Measurements from ENCODE around the gene TAMALIN.

Gene TAMALIN

DNA sequence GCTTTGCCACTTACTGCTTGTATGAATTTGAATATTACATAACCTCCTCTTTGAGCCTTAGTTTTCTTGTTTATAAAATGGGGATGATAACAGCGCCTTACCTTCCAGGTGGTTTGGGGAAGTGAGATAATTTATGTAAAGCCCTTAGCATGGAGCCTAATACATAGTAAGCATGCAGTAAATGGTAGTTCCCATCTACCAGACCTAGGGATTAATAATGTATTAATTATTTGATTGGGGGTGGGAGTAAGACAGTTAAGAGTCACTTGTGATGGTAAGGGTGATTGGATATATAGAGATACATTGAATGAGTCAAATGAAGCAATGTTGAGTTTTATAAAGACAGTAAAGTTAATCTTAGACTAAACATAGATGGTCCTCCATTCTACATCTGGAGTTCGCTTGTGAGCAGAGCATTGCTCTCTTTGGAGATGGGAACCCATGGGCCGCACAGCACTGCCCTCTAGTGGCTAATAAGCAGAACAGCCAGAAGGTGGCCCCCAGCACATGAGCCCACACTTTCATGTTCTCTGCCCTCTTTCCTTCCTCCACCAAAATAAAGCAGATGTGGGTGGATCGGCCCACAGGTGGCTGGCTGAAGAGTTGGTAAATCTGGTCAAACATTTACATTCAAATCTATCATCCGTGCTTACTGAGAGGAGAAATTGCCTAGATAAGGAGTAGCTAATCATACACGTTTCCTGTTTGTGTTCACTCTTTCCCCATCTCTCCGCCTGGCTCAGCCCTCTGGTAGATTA is 26.5 kb upstream of the TAMALIN start:
- TF ChIP-seq Cebpa-rat (IDR thresholded peaks at IDR 0.05), result no peak
- Histone ChIP-seq H4K20me1 (peaks cover 17% of the 10 kb centered on the region), H3K4me3 (no peak overlapping the region), H3K9ac (no peak overlapping the region; the same call in 1 of the 2 replicates), H3K4me1 (peaks cover 26% of the 10 kb centered on the region), H3K4me2 (peak overlapping the region; percentile 52), H3K9me3 (no peaks in the 10 kb centered on the region), H3K27ac (no peak overlapping the region), H3K36me3 (peaks cover 77% of the 10 kb centered on the region), H3K27me3 (no peaks in the 10 kb centered on the region)

DNA sequence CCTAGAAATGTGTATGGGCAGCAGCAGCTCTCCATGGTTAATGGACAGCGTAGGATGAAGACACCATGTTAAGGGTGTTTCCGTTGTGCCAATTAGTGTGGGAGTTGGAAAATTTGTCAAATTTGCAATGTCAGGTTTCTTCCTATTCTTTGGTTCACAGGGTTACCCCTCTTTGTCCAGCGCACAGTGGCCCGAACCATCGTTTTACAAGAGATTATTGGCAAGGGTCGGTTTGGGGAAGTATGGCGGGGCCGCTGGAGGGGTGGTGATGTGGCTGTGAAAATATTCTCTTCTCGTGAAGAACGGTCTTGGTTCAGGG is 26.0 kb upstream of the TAMALIN start:
- Histone ChIP-seq H3K4me2 (peak overlapping the region; percentile 52), H3K4me3 (no peak overlapping the region), H3K9ac (peak overlapping the region; percentile 35; the same call in 1 of the 2 replicates), H3K9me3 (no peaks in the 10 kb centered on the region), H3K27me3 (no peaks in the 10 kb centered on the region), H3K36me3 (peaks cover 80% of the 10 kb centered on the region), H4K20me1 (peaks cover 12% of the 10 kb centered on the region), H3K4me1 (peaks cover 21% of the 10 kb centered on the region), H3K27ac (no peak overlapping the region)
- no peak for TF ChIP-seq Cebpa-rat (IDR thresholded peaks at IDR 0.05)

DNA sequence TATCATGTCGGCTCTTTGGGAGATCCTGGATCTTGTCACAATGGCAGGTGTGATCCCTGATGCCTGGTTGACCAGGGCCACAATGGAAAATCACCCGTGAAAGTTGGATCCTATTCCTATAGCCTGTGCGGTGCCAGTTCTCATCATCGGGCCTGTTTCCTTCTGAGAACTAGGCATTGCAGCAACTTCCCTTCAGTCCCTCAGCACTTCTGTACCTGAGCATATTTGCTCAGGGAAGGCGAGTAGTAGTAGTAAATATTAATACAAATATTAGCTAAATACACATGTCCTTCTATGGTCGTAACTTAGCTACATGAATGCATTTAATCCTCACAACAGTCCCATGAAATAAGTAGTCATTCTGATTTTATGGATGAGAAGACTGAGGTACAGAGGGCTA is 22.1 kb upstream of the TAMALIN start:
- Histone ChIP-seq H3K27me3 (no peaks in the 10 kb centered on the region), H3K27ac (no peak overlapping the region), H4K20me1 (0 out of 2 replicates have a peak, but pooled peaks cover 5% of the 10 kb centered on the region), H3K4me1 (peaks cover 9% of the 10 kb centered on the region), H3K4me2 (no peak overlapping the region), H3K4me3 (no peak overlapping the region), H3K9ac (no peak overlapping the region; the same call in 1 of the 2 replicates), H3K36me3 (peaks cover 86% of the 10 kb centered on the region), H3K9me3 (no peaks in the 10 kb centered on the region)
- no peak for TF ChIP-seq Cebpa-rat (IDR thresholded peaks at IDR 0.05)

GRCh38 chr12:51985154-51985835 is 21.5 kb upstream of the TAMALIN start:
- Histone ChIP-seq H3K27me3 (no peaks in the 10 kb centered on the region), H3K4me3 (no peak overlapping the region), H3K4me1 (peaks cover 6% of the 10 kb centered on the region), H4K20me1 (0 out of 2 replicates have a peak, but pooled peaks cover 5% of the 10 kb centered on the region), H3K27ac (no peak overlapping the region), H3K9me3 (no peaks in the 10 kb centered on the region), H3K36me3 (peaks cover 91% of the 10 kb centered on the region), H3K9ac (no peak overlapping the region), H3K4me2 (no peak overlapping the region)
- no peak for TF ChIP-seq Cebpa-rat (IDR thresholded peaks at IDR 0.05)

GRCh38 chr12:51986834-51987233 is 19.9 kb upstream of the TAMALIN start:
- Histone ChIP-seq H3K4me1 (no peaks in the 10 kb centered on the region), H3K27me3 (no peaks in the 10 kb centered on the region), H3K9me3 (no peaks in the 10 kb centered on the region), H3K36me3 (peaks cover 84% of the 10 kb centered on the region), H3K9ac (no peak overlapping the region), H3K4me3 (no peak overlapping the region), H3K27ac (no peak overlapping the region), H3K4me2 (no peak overlapping the region), H4K20me1 (0 out of 2 replicates have a peak, but pooled peaks cover 5% of the 10 kb centered on the region)
- no peak for TF ChIP-seq Cebpa-rat (IDR thresholded peaks at IDR 0.05)

- H3K27ac ChIP-seq, result no peak overlapping the region
- H4K20me1 ChIP-seq, result no peaks in the 10 kb centered on the region
- H3K9ac ChIP-seq, result no peak overlapping the region
- no peak for TF ChIP-seq Cebpa-rat (IDR thresholded peaks at IDR 0.05)
- H3K27me3 ChIP-seq, result no peaks in the 10 kb centered on the region
- H3K36me3 ChIP-seq, result peaks cover 67% of the 10 kb centered on the region
- H3K9me3 ChIP-seq, result no peaks in the 10 kb centered on the region
- no peak overlapping the region for H3K4me3 ChIP-seq
- H3K4me2 ChIP-seq, result no peak overlapping the region
- H3K4me1 ChIP-seq, result peaks cover 5% of the 10 kb centered on the region; the same call in 1 of the 2 replicates
Observed at GRCh38 chr12:51992246-51992645, 14.5 kb upstream of the TAMALIN start.

GRCh38 chr12:51994539-51994820 is 12.3 kb upstream of the TAMALIN start:
- no peak for TF ChIP-seq Cebpa-rat (IDR thresholded peaks at IDR 0.05)
- H3K27ac ChIP-seq, result no peak overlapping the region
- peaks cover 5% of the 10 kb centered on the region; the same call in 1 of the 2 replicates for H3K4me1 ChIP-seq
- no peaks in the 10 kb centered on the region for H3K27me3 ChIP-seq
- H3K9me3 ChIP-seq, result no peaks in the 10 kb centered on the region
- H3K4me3 ChIP-seq, result no peak overlapping the region
- H3K4me2 ChIP-seq, result no peak overlapping the region
- H4K20me1 ChIP-seq, result no peaks in the 10 kb centered on the region
- H3K9ac ChIP-seq, result no peak overlapping the region
- peaks cover 57% of the 10 kb centered on the region for H3K36me3 ChIP-seq

DNA sequence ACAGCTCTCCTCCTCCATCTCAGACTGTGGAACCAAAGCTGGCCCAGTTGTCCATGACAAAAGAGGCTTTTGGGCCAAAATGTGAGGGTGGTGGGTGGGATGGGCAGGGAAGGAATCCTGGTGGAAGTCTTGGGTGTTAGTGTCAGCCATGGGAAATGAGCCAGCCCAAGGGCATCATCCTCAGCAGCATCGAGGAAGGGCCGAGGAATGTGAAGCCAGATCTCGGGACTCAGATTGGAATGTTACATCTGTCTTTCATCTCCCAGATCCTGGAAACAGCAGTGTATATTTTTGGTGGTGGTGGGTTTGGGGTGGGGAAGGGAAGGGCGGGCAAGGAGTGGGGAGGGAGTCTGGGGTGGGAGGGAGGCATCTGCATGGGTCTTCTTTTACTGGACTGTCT is 11.8 kb upstream of the TAMALIN start:
- Histone ChIP-seq H3K4me3 (no peak overlapping the region), H4K20me1 (no peaks in the 10 kb centered on the region), H3K27ac (no peak overlapping the region), H3K4me2 (no peak overlapping the region), H3K9me3 (no peaks in the 10 kb centered on the region), H3K27me3 (no peaks in the 10 kb centered on the region), H3K9ac (no peak overlapping the region), H3K36me3 (peaks cover 57% of the 10 kb centered on the region), H3K4me1 (peaks cover 5% of the 10 kb centered on the region; the same call in 1 of the 2 replicates)
- TF ChIP-seq Cebpa-rat (IDR thresholded peaks at IDR 0.05), result no peak

GRCh38 chr12:51997136-51997535 is 9.6 kb upstream of the TAMALIN start:
- no peak overlapping the region for H3K4me3 ChIP-seq
- no peaks in the 10 kb centered on the region for H3K9me3 ChIP-seq
- peaks cover 47% of the 10 kb centered on the region for H3K36me3 ChIP-seq
- H3K9ac ChIP-seq, result no peak overlapping the region
- no peaks in the 10 kb centered on the region for H3K27me3 ChIP-seq
- H3K27ac ChIP-seq, result no peak overlapping the region
- no peak overlapping the region for H3K4me2 ChIP-seq
- H4K20me1 ChIP-seq, result no peaks in the 10 kb centered on the region
- TF ChIP-seq Cebpa-rat (IDR thresholded peaks at IDR 0.05), result no peak
- peaks cover 5% of the 10 kb centered on the region for H3K4me1 ChIP-seq

- TF ChIP-seq Cebpa-rat (IDR thresholded peaks at IDR 0.05), result no peak
- Histone ChIP-seq H3K4me3 (no peak overlapping the region), H3K27me3 (peaks cover 15% of the 10 kb centered on the region), H3K4me1 (peaks cover 50% of the 10 kb centered on the region), H3K36me3 (peaks cover 14% of the 10 kb centered on the region), H3K4me2 (peak overlapping the region; percentile 72), H3K9me3 (no peaks in the 10 kb centered on the region), H3K27ac (0 out of 2 replicates have a peak overlapping the region, but pooled peaks have one; percentile 41), H4K20me1 (peaks cover 13% of the 10 kb centered on the region; the same call in 1 of the 2 replicates), H3K9ac (0 out of 2 replicates have a peak overlapping the region, but pooled peaks have one; percentile 15)
Observed at GRCh38 chr12:52003016-52003550, 3.7 kb upstream of the TAMALIN start.

Data from BLaER1 (cell line).